ENCODE measurements around the gene ARID1B.

- no peak for TF ChIP-seq EZH2 (IDR thresholded peaks at IDR 0.05; ENCODE audit: borderline replicate concordance, low read length)
- no peak for TF ChIP-seq CTCF (IDR thresholded peaks at IDR 0.05; ENCODE audit: low read length)
Observed at GRCh38 chr6:156994215-156995076, 217.3 kb downstream of the ARID1B start.

Data from OCI-LY1 (cell line).